Fibroblast of pulmonary artery (primary cell): Measurements from ENCODE around the gene GXYLT1.
"Not testable (repeated sequence)": the region's sequence is repeated elsewhere in the genome, so short reads cannot be mapped to it uniquely, and the experiment has no call there.

ENCODE experiments used
- DNase-seq: peaks from one replicate; pipeline ENCODE4 v3.0.0-alpha.2; 2010; ENCODE audit warnings: low read depth
- H3K4me3 ChIP-seq: replicated peaks from 2 replicates; pipeline ENCODE4 v1.5.1; 2011; ENCODE audit warnings: low read depth, mild to moderate bottlenecking, control low read depth, low read length, moderate library complexity
- CTCF ChIP-seq: IDR thresholded peaks from 2 replicates; pipeline ENCODE4 v1.5.1; 2011; ENCODE audit warnings: mild to moderate bottlenecking, control low read depth, low read length, inconsistent platforms; ENCODE audit errors: missing control alignments

The GXYLT1 gene

GRCh38 chr12:42125388-42125767 lies 19.3 kb downstream of the GXYLT1 start:
- TF ChIP-seq CTCF, result no peak
- DNase-seq, result no peak
- no peak overlapping the region for H3K4me3 ChIP-seq

- TF ChIP-seq CTCF, result no peak
- no peak overlapping the region for H3K4me3 ChIP-seq
- no peak for DNase-seq
Measured at GRCh38 chr12:42124764-42125387, 19.8 kb downstream of the GXYLT1 start.

- peak; percentile 73 for DNase-seq
- TF ChIP-seq CTCF, result no peak
- no peak overlapping the region for H3K4me3 ChIP-seq
Measured at GRCh38 chr12:42119085-42119633, 25.5 kb downstream of the GXYLT1 start.

GRCh38 chr12:42118136-42118879 lies 26.4 kb downstream of the GXYLT1 start:
- DNase-seq, result no peak
- no peak overlapping the region for H3K4me3 ChIP-seq
- TF ChIP-seq CTCF, result no peak

GRCh38 chr12:42109031-42109430 lies 35.6 kb downstream of the GXYLT1 start:
- TF ChIP-seq CTCF, result no peak
- DNase-seq, result no peak
- no peak overlapping the region for H3K4me3 ChIP-seq

- not testable (repeated sequence) for H3K4me3 ChIP-seq, DNase-seq
Measured at GRCh38 chr12:42106791-42107190, 37.9 kb downstream of the GXYLT1 start.

GRCh38 chr12:42104784-42105183 lies 39.9 kb downstream of the GXYLT1 start:
- H3K4me3 ChIP-seq, result no peak overlapping the region
- no peak for DNase-seq
- TF ChIP-seq CTCF, result no peak
